Caco-2 (cell line): ENCODE measurements around the gene ADAM12. TPM values are rescaled to one million over a fixed set of nuclear protein-coding genes. Genes with fewer than 3 reads are reported as not detected.

Experiments used
- BruUV-seq: library from RNA; stranded (reverse); fragments of 400-500 nt; replicated peaks from 2 replicates; lab custom pipeline; 2021; lab: Mats Ljungman, UMichigan
- CTCF ChIA-PET: fragments of 300-600 bp; sonication (Branson Sonifier 250); formaldehyde crosslinking; loops from one replicate; lab custom pipeline; 2022; ENCODE audit warnings: antibody characterized with exemption; lab: Charles Lee
- POLR2A ChIA-PET: fragments of 300-600 bp; sonication (Branson Sonifier 250); formaldehyde crosslinking; loops from one replicate; lab custom pipeline; 2022; ENCODE audit warnings: antibody characterized with exemption; lab: Charles Lee
- DNase-seq, 2 experiments: peaks; one replicate each; pipeline versions ENCODE4 v3.0.0 to v3.0.0-alpha.2; 2020 to 2022
- H3K27me3 ChIP-seq: replicated peaks from 2 replicates; pipeline ENCODE4 v1.6.0; 2011; ENCODE audit warnings: low read length; ENCODE audit not compliant: control insufficient read depth, insufficient read depth
- H3K36me3 ChIP-seq: 2 replicates; pipeline ENCODE4 v1.5.1; 2011; ENCODE audit warnings: low read length; ENCODE audit not compliant: control insufficient read depth, insufficient read depth
- H3K4me1 ChIP-seq: fragments of 250-450 bp; sonication (Bioruptor Pico); 2 replicates; pipeline ENCODE4 v1.5.1; 2020; ENCODE audit warnings: mild to moderate bottlenecking
- H3K4me3 ChIP-seq: 2 replicates; pipeline ENCODE4 v1.5.1; 2011; ENCODE audit warnings: low read depth, mild to moderate bottlenecking, control low read depth, low read length
- H3K9me3 ChIP-seq: fragments of 250-450 bp; sonication (Bioruptor Pico); 2 replicates; pipeline ENCODE4 v1.5.1; 2020; ENCODE audit warnings: mild to moderate bottlenecking, moderate library complexity
- H3K27ac Mint-ChIP-seq: one replicate; pipeline ENCODE4 v1.8.0; 2022; ENCODE audit warnings: mixed read lengths; ENCODE audit not compliant: unreplicated experiment
- H3K27me3 Mint-ChIP-seq: one replicate; pipeline ENCODE4 v1.8.0; 2022; ENCODE audit warnings: mixed read lengths; ENCODE audit not compliant: insufficient read depth, unreplicated experiment
- H3K36me3 Mint-ChIP-seq: one replicate; pipeline ENCODE4 v1.8.0; 2022; ENCODE audit warnings: mild to moderate bottlenecking, mixed read lengths; ENCODE audit not compliant: insufficient read depth, unreplicated experiment
- H3K4me1 Mint-ChIP-seq: one replicate; pipeline ENCODE4 v1.8.0; 2022; ENCODE audit warnings: low read depth, mixed read lengths; ENCODE audit not compliant: unreplicated experiment
- H3K4me3 Mint-ChIP-seq: one replicate; pipeline ENCODE4 v1.8.0; 2022; ENCODE audit warnings: mild to moderate bottlenecking, moderate library complexity, mixed read lengths; ENCODE audit not compliant: unreplicated experiment
- H3K9me3 Mint-ChIP-seq: one replicate; pipeline ENCODE4 v1.8.0; 2022; ENCODE audit warnings: mixed read lengths; ENCODE audit not compliant: unreplicated experiment
- CTCF ChIP-seq, 2 experiments: fragments of 200-600 bp in 1 of 2; IDR thresholded peaks; 1 replicate in 1 of 2; 2 replicates in 1 of 2; pipeline versions ENCODE4 v1.5.1 to v1.8.0; 2011 to 2022; ENCODE audit warnings: antibody characterized with exemption in 1 of 2, control low read depth in 1 of 2, inconsistent platforms in 1 of 2, low read depth in 1 of 2, low read length in 1 of 2, mild to moderate bottlenecking in 1 of 2, moderate library complexity in 1 of 2; ENCODE audit not compliant: insufficient read depth in 1 of 2, severe bottlenecking in 1 of 2, unreplicated experiment in 1 of 2
- intact Hi-C: fragments of 100-400 bp; cut with micrococcal nuclease; formaldehyde crosslinking; loops from one replicate; pipeline ENCODE4 v1.10.0; 2022; ENCODE audit not compliant: unreplicated experiment
- total RNA-seq: library from RNA; stranded (reverse); gene quantifications from 2 replicates; pipeline ENCODE4 v1.2.3, GENCODE V29; 2022

The ADAM12 gene
- total RNA-seq, 1 experiment from 2014 or later: not detected

- no peaks in the 10 kb centered on the region for H3K36me3 ChIP-seq
- TF ChIP-seq CTCF (IDR thresholded peaks at IDR 0.05; ENCODE audit: insufficient read depth in 1 of 2, low read depth in 1 of 2, low read length in 1 of 2, severe bottlenecking in 1 of 2, unreplicated experiment in 1 of 2): no peak
- POLR2A ChIA-PET: no interaction called here
- Mint-ChIP-seq H3K4me3 (no peak overlapping the region), H3K27me3 (peaks cover under 1% of the 10 kb centered on the region), H3K27ac (no peak overlapping the region), H3K4me1 (no peaks in the 10 kb centered on the region), H3K36me3 (no peaks in the 10 kb centered on the region), H3K9me3 (no peaks in the 10 kb centered on the region)
- no peaks in the 10 kb centered on the region; the same call in none of the 2 replicates for H3K9me3 ChIP-seq
- no peak overlapping the region for H3K4me3 ChIP-seq
- BruUV-seq: no TSS peak
- H3K4me1 ChIP-seq: no peaks in the 10 kb centered on the region
- no peak for DNase-seq
- intact Hi-C loops: no loop called here
- CTCF ChIA-PET: no interaction called here
- H3K27me3 ChIP-seq: no peaks in the 10 kb centered on the region
Observed at GRCh38 chr10:126080291-126080825, 307.9 kb downstream of the ADAM12 start.

GRCh38 chr10:126075009-126075408 lies 313.3 kb downstream of the ADAM12 start:
- no peak overlapping the region for H3K27ac Mint-ChIP-seq
- no peak overlapping the region for H3K4me3 ChIP-seq
- H3K27me3 ChIP-seq: no peaks in the 10 kb centered on the region
- no peaks in the 10 kb centered on the region for H3K36me3 ChIP-seq
- no peaks in the 10 kb centered on the region for H3K4me1 Mint-ChIP-seq
- H3K27me3 Mint-ChIP-seq: peaks cover 14% of the 10 kb centered on the region
- CTCF ChIA-PET: no interaction called here
- DNase-seq: no peak
- POLR2A ChIA-PET: no interaction called here
- H3K9me3 ChIP-seq: no peaks in the 10 kb centered on the region; the same call in none of the 2 replicates
- intact Hi-C loops: no loop called here
- H3K9me3 Mint-ChIP-seq: no peaks in the 10 kb centered on the region
- no peak for TF ChIP-seq CTCF (IDR thresholded peaks at IDR 0.05; ENCODE audit: insufficient read depth in 1 of 2, low read depth in 1 of 2, low read length in 1 of 2, severe bottlenecking in 1 of 2, unreplicated experiment in 1 of 2)
- no peaks in the 10 kb centered on the region for H3K36me3 Mint-ChIP-seq
- H3K4me1 ChIP-seq: no peaks in the 10 kb centered on the region
- H3K4me3 Mint-ChIP-seq: no peak overlapping the region
- BruUV-seq: no TSS peak

GRCh38 chr10:126074291-126074690 lies 314.0 kb downstream of the ADAM12 start:
- Mint-ChIP-seq H3K4me3 (no peak overlapping the region), H3K36me3 (no peaks in the 10 kb centered on the region), H3K27ac (no peak overlapping the region), H3K9me3 (no peaks in the 10 kb centered on the region), H3K4me1 (no peaks in the 10 kb centered on the region), H3K27me3 (peaks cover 18% of the 10 kb centered on the region)
- no peak for TF ChIP-seq CTCF (IDR thresholded peaks at IDR 0.05; ENCODE audit: insufficient read depth in 1 of 2, low read depth in 1 of 2, low read length in 1 of 2, severe bottlenecking in 1 of 2, unreplicated experiment in 1 of 2)
- H3K36me3 ChIP-seq: no peaks in the 10 kb centered on the region
- ChIA-PET POLR2A (no interaction called here), CTCF (no interaction called here)
- H3K4me3 ChIP-seq: no peak overlapping the region
- H3K9me3 ChIP-seq: no peaks in the 10 kb centered on the region; the same call in none of the 2 replicates
- no peaks in the 10 kb centered on the region for H3K27me3 ChIP-seq
- intact Hi-C loops: no loop called here
- no peak for DNase-seq
- no TSS peak for BruUV-seq
- no peaks in the 10 kb centered on the region for H3K4me1 ChIP-seq
